ENCODE data around the gene NPTN. TPM values are rescaled to one million over a fixed set of nuclear protein-coding genes. Genes with fewer than 3 reads are reported as not detected.

Gene NPTN
- total RNA-seq, 2 donors from 2014 or later: 31.6 to 51.0 TPM

Other genes with a start within 250 kb of the NPTN start
- gene REC114, start 190.2 kb downstream of the NPTN start, total RNA-seq: not detected
- 1 to 10 TPM in 1 of 2 donors, under 1 TPM in 1; 0.67 to 2.8 TPM for gene CD276, start 51.0 kb upstream of the NPTN start, total RNA-seq
- gene INSYN1, start 120.0 kb upstream of the NPTN start, total RNA-seq: not detected
- not detected for gene TBC1D21, start 240.2 kb upstream of the NPTN start, total RNA-seq